Myocyte (in vitro differentiated cells): ENCODE results near the gene SLC28A3. TPM values are rescaled to one million over a fixed set of nuclear protein-coding genes. Genes with fewer than 3 reads are reported as not detected.
A peak's percentile ranks its signal among the peaks of the same experiment; 100 is the strongest.
"Not testable (repeated sequence)": the region's sequence is repeated elsewhere in the genome, so short reads cannot be mapped to it uniquely, and the experiment has no call there.

Experiments
- DNase-seq: peaks from one replicate; pipeline ENCODE4 v3.0.0-alpha.2; 2012; ENCODE audit warnings: low read depth
- polyA plus RNA-seq: library from polyadenylated mRNA; unstranded; fragments of >200 nt; gene quantifications from one replicate; pipeline ENCODE4 v1.2.1, GENCODE V29; 2012; ENCODE audit warnings: missing spikeins
- total RNA-seq: library from RNA; depleted of rRNA; stranded (reverse); fragments of >200 nt; gene quantifications from 2 replicates; pipeline ENCODE4 v1.2.3, GENCODE V29; 2014

SLC28A3 gene, protein sequence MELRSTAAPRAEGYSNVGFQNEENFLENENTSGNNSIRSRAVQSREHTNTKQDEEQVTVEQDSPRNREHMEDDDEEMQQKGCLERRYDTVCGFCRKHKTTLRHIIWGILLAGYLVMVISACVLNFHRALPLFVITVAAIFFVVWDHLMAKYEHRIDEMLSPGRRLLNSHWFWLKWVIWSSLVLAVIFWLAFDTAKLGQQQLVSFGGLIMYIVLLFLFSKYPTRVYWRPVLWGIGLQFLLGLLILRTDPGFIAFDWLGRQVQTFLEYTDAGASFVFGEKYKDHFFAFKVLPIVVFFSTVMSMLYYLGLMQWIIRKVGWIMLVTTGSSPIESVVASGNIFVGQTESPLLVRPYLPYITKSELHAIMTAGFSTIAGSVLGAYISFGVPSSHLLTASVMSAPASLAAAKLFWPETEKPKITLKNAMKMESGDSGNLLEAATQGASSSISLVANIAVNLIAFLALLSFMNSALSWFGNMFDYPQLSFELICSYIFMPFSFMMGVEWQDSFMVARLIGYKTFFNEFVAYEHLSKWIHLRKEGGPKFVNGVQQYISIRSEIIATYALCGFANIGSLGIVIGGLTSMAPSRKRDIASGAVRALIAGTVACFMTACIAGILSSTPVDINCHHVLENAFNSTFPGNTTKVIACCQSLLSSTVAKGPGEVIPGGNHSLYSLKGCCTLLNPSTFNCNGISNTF
- 0.05 and 0.08 TPM in 2 replicates for total RNA-seq
- 0.15 TPM for polyA plus RNA-seq

DNA sequence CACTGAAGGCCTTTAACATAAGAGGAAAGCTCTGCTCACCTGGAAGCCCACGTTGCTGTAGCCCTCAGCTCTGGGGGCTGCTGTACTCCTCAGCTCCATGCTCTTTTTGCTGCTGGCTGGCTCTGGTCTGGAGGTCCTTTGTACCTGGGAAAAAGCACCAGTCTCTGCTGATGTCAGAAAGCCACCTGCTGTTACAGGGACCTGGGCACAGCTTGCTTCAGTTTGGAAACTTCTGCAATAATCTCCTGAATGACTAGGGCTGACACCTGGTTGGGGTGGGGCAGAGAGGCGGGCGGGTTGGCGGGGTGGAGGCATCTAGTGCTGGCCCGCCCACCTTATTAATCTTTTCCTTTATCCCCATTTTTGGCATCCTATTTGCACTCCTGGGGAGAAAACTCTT lies at the start of gene SLC28A3:
TSS of gene SLC28A3 (minus strand) at position 224 of the 400 bp plus-strand sequence. CDS start at position 99, 125 bp downstream.
- DNase-seq, result no peak

GRCh38 chr9:84390254-84390653 lies 49.7 kb upstream of the SLC28A3 start:
- not testable (repeated sequence) for DNase-seq

- DNase-seq, result no peak
These were observed 47.3 kb upstream of the SLC28A3 start for GRCh38 chr9:84387821-84388220.

DNA sequence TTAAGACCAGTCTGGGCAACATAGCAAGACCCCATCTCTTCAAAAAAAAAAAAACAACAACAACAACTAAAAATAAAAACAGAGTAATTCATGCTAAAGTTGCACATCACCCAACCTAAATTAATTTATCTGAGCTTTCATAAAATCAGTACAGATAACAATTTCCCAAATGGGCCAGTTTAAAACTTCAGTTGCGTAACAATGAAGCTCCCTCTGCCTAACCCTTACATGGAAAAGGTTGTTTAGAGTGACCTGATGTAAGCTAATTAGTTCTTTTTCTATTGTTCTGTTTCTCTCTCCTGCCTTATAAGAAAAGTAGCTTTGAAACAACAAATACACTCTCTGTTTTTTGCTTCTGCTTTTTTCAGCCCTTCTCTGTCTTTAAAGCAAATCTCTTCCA lies 46.2 kb upstream of the SLC28A3 start:
- DNase-seq, result no peak

- no peak for DNase-seq
These were observed 45.0 kb upstream of the SLC28A3 start for GRCh38 chr9:84385386-84386040.

GRCh38 chr9:84384617-84385016 lies 44.1 kb upstream of the SLC28A3 start:
- DNase-seq, result no peak

DNA sequence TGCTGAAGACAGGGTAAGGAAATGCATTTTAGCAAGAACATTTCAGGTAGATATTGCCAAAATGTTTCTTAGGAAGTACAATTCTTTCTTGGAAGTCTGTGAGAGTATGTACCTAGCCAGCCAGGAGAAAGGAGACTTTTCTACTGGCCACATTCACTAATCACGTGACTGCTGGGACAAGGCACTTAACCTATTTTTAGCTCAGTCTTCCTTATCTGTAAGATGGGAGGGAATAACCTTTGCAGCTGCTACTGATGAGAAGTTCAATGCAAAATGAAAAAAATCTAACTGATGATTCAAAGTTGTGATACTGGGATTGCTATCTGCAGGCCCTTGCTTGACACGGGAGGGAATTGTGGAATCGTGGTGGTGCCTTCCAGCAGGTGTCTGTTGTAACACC lies 42.6 kb upstream of the SLC28A3 start:
- DNase-seq, result no peak

DNA sequence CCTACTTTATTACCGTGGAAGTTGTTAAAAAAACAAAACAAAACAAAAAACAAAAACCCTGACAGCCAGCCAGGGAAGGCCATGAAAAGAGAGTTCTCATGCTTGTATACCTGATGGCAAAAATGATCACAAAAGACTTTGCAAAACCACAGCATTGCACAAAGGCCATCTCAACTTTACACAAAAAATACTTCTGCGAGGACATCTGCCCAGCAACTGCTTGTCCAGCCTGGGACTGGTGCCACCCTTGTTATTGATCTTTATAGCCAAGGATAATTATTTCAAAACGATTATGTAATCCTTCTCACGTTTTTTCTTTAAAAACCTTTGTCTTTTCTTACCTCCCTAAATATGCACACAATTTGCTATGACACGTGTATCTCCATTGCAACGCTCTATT lies 42.2 kb upstream of the SLC28A3 start:
- no peak for DNase-seq

DNA sequence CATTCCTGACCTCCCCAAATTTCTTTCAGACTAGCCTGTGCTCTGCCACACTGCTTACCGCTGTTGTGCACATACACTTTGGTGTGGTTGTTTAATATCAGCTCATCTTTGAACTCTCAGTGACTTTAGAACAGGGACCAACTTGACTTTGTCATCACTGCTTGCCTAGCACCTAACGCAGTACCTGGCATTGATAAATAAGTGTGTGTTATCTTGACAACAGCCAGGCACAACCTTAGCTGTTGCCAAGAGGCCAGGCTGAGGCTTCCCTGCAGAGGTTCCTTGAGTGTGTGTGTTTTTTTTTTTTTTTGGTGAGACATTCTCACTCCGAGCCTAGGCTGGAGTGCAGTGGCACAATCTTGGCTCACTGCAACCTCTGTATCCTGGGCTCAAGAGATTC lies 41.0 kb upstream of the SLC28A3 start:
- DNase-seq, result no peak

DNA sequence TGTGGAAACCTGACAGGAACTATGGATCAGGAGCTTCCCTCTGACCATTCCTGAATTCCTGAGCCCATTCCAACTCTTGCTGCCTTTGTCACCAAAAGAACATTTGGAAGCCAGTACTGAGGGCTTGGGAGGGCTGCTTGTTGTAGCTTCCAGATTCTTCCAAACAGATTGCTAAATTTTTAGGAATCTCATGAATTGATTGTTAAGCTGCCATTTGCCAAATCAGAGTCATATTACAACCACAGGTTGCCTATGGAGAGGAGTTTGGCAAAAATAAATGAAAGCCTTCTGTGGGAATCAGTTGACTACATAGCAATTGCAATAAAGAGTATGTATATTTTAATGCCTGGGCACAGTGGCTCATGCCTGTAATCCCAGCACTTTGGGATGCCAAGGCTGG lies 39.2 kb upstream of the SLC28A3 start:
- DNase-seq, result no peak

DNA sequence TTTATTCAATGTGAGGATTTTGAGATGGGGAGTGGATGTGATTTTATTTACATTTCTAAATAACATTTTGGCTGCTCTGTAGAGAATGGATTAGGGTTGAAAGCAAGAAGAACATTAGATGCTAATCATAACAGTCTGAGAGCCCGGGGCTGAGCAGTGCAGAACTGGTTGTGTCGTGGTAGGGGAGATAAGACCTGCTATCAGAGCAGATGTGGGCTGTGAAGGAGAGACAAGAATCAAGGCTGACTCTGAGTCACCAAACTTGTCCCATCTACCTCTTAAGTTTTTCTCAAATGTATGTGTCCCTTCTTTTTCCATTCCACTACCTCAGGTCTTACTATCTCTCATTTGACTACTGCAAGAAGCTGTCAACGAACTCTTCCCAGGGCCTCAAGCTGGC lies 35.4 kb upstream of the SLC28A3 start:
- no peak for DNase-seq

- no peak for DNase-seq
These were observed 34.0 kb upstream of the SLC28A3 start for GRCh38 chr9:84374516-84374915.

GRCh38 chr9:84374013-84374412 lies 33.5 kb upstream of the SLC28A3 start:
- no peak for DNase-seq

DNA sequence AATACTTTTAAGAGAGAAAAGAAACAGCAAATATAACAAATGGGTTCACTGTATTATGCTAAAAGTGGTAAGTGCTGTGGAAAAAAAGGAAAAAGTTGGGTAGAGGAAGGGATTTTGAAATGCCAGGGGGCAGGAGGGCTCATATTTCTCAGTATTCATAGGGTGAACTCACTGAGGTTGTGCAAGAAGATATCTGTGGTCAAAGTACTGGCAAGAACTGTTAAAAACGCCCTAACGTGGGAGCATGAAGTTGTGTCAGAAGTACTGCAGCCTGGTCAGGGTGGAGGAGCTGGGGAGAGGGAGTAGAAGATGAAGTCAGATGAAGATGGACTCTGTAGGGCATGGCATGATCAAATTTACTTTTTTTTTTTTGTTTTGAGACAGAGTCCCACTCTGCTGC lies 31.2 kb upstream of the SLC28A3 start:
- peak; percentile 54 for DNase-seq

GRCh38 chr9:84368601-84369000 lies 28.0 kb upstream of the SLC28A3 start:
- DNase-seq, result no peak

DNA sequence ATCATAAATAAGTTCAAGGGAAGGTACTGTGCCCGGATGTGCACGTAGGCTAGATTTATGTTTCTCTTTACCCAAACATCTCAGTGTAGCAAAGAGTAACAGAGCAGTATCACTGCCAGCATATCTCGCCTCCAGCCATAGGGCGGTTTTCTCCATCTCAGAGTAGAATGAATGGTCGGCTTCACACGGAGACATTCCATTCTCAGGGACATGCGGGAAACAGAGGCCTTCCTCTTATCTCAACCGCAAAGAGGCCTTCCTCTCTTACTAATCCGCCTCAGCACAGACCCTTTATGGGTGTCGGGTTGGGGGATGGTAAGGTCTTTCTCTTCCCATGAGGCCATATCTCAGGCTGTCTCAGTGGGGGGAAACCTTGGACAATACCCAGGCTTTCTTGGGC lies 27.2 kb upstream of the SLC28A3 start:
- DNase-seq, result not testable (repeated sequence)

DNA sequence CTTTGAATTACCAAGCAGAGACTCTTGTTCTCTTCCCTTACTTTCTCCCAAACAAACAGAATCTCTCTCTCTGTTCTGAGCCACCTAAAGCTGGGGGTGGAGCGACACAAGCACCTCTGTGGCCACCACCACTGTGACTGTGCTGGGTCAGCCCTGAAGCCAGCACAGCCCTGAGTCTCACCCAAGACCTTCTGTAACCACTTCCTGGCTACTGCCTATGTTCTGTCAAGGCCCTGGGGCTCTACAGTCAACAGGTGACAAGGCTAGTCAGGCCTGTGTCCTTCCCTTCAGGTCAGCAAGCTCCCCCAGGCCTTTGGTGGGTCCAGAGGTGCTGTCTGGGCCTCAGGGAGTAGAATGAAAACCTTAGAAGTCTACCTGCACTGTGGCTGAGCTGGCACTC lies 26.1 kb upstream of the SLC28A3 start:
- DNase-seq, result no peak

DNA sequence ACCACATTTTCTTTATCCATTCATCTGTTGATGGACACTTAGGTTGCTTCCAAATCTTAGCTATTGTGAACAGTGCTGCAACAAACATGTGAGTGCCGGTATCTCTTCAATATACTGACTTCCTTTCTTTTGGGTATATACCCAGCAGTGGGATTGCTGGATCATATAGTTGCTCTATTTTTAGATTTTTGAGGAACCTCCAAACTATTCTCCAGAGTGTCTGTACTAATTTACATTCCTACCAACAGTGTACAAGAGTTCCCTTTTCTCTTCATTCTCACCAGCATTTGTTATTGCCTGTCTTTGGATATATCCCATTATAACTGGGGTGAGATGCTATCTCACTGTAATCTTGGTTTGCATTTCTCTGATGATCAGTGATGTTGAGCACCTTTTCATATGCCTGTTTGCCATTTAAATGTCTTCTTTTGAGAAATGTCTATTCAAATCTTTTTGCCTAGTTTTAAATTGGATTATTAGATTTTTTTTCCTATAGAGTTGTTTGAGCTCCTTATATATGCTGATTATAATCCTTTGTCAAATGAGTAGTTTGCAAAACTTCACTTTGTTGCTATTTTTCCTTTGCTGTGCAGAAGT lies 24.4 kb upstream of the SLC28A3 start:
- DNase-seq, result not testable (repeated sequence)

DNA sequence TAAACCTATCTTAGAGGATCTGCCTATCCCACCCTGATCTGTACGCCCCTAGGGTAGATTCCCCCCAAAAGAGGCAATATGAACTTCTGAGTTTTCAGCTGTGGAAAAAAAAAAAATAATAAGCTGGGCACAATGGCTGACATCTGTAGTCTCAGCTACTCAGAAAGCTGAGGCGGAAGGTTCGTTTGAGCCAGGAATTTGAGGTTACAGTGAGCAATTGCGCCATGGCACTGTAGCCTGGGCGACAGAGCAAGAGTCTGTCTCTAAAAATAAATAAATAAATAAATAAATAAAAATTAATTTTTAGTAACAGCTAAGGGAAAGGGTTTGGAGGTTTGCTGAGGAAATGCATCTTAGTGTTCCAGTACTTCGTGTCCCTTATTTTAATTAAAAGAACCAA lies 21.1 kb upstream of the SLC28A3 start:
- no peak for DNase-seq

- DNase-seq, result no peak
These were observed 16.7 kb upstream of the SLC28A3 start for GRCh38 chr9:84357275-84357674.

GRCh38 chr9:84354035-84354434 lies 13.5 kb upstream of the SLC28A3 start:
- no peak for DNase-seq

- no peak for DNase-seq
These were observed 9.1 kb upstream of the SLC28A3 start for GRCh38 chr9:84349671-84350070.
